ENCODE results near the gene MARCHF6.

GRCh38 chr5:10323588-10324488 lies 29.7 kb upstream of the MARCHF6 start:
- TF ChIP-seq CTCF (IDR thresholded peaks at IDR 0.05; ENCODE audit: insufficient read depth, low read length) (no peak), REST (IDR thresholded peaks at IDR 0.05; ENCODE audit: insufficient replicate concordance, low read depth) (no peak)
